Astrocyte of the spinal cord (primary cell): ENCODE measurements around the gene ZRANB1.

Source experiments
- DNase-seq: peaks from one replicate; pipeline ENCODE4 v3.0.0; 2011; ENCODE audit warnings: low read depth, low spot score
- H3K4me3 ChIP-seq: 2 replicates; pipeline ENCODE4 v1.5.1; 2011; ENCODE audit warnings: low read depth, mild to moderate bottlenecking, low read length, moderate library complexity
- in situ Hi-C: cut with HindIII; loops from 2 replicates; pipeline ENCODE4 v1.10.0; 2017; ENCODE audit warnings: low sequenced_read_pairs
- TF ChIP-seq, protein P1 (sequence below): IDR thresholded peaks from 2 replicates; pipeline ENCODE4 v1.5.1; 2012; ENCODE audit warnings: low read depth, mild to moderate bottlenecking, low read length, inconsistent platforms

The ZRANB1 gene

DNA sequence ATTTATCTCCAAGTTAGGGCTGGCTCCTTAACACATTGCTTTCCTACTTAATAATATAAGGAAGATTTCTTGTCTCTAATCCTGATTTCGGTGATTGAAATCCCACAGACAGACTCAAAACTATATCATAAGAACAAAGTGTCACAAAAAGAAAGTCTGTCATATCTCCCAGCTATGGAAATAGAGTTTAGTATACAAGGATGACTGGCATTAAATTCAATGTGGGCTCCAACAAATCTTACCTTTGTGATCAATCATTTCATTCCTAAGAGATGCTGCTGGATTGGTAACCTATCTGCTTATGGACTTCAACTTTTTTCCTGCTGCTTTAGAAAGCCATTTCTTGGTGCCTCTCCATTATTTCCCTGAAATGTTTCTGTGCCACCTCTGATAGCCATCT lies 39.5 kb upstream of the ZRANB1 start:
- TF ChIP-seq, protein P1, sequence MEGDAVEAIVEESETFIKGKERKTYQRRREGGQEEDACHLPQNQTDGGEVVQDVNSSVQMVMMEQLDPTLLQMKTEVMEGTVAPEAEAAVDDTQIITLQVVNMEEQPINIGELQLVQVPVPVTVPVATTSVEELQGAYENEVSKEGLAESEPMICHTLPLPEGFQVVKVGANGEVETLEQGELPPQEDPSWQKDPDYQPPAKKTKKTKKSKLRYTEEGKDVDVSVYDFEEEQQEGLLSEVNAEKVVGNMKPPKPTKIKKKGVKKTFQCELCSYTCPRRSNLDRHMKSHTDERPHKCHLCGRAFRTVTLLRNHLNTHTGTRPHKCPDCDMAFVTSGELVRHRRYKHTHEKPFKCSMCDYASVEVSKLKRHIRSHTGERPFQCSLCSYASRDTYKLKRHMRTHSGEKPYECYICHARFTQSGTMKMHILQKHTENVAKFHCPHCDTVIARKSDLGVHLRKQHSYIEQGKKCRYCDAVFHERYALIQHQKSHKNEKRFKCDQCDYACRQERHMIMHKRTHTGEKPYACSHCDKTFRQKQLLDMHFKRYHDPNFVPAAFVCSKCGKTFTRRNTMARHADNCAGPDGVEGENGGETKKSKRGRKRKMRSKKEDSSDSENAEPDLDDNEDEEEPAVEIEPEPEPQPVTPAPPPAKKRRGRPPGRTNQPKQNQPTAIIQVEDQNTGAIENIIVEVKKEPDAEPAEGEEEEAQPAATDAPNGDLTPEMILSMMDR, result no peak

DNA sequence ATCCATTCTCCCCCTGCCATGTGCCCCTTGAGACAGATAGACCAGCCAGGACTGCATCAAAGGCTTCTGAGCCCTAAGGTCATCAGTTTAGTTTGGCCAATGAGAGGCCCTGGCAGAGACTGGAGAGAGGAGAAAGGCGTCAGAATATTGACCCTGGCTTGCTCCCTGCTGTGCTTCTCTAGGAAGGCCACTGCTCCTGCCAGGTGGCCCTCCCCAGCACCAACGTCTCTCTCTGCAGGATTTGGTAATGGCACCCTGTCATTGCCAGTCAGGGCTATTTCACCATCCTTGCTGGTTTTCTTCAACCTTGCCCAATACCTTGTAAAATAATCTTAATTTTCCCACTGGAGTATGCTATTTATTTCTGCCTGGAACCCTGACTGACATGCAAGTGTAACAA lies 38.8 kb upstream of the ZRANB1 start:
- TF ChIP-seq, protein P1, result no peak
- in situ Hi-C loops, result no loop called here
- no peak overlapping the region for H3K4me3 ChIP-seq
- no peak for DNase-seq

More for the DNA sequence above, 39.5 kb upstream of the ZRANB1 start:
- in situ Hi-C loops, result no loop called here
- no peak for DNase-seq
- no peak overlapping the region for H3K4me3 ChIP-seq

DNA sequence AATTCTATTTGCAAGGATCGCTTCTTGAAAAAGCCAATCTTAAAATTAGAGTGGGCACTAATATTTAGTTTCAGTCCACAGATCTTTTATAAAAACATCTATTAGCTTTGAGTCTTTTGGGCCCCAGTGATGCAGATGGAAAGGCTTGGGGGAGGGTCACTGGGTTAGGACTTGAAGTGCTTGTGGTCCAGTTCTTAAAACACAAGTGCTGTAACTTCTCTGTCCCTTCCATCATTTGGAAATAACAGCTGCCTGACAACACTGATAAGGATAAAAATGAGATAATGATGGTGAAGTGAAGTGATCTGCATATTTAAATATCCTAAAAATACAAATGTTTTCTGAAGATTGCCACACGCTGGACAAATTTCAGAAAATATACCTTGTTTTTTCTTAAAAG lies 37.1 kb upstream of the ZRANB1 start:
- in situ Hi-C loops, result no loop called here
- no peak overlapping the region for H3K4me3 ChIP-seq
- no peak for DNase-seq
- TF ChIP-seq, protein P1, result no peak

DNA sequence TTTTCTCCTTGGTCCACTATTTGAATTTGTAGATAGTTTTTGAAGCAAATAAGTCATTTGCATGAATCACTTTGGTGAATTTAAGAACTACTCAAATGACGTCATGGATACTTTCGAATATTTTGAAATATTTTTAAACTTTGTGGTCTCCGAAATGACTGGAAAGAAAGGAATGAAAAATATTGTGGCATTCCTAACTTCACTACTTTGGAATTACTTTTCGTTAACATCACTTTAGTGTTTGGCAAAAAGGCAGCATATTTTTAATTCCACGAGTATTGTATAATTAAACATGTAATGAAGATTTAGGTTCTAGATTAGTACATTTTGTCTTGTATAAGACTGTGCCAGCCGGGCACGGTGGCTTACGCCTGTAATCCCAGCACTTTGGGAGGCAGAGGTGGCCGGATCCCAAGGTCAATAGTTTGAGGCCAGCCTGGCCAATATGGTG lies 35.3 kb upstream of the ZRANB1 start:
- TF ChIP-seq, protein P1, result no peak
- peak; percentile 91 for DNase-seq
- no peak overlapping the region for H3K4me3 ChIP-seq
- in situ Hi-C loops, result no loop called here

DNA sequence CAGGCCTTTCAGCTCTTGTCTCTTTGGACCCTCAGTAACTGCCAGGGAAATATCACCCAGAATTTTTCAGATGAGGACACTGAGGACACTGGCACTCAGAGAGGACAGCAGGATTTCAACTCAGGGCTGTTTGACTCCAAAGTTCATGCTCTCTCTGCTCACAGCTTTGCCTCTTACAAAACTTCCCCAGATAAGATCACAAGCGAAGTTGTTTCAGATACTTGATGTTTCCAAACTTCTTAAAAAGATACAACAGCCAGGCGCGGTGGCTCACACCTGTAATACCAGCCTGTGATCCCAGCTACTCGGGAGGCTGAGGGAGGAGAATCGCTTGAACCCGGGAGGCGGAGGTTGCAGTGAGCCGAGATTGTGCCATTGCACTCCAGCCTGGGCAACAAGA lies 32.4 kb upstream of the ZRANB1 start:
- DNase-seq, result no peak
- H3K4me3 ChIP-seq, result no peak overlapping the region
- TF ChIP-seq, protein P1, result no peak
- in situ Hi-C loops, result no loop called here

DNA sequence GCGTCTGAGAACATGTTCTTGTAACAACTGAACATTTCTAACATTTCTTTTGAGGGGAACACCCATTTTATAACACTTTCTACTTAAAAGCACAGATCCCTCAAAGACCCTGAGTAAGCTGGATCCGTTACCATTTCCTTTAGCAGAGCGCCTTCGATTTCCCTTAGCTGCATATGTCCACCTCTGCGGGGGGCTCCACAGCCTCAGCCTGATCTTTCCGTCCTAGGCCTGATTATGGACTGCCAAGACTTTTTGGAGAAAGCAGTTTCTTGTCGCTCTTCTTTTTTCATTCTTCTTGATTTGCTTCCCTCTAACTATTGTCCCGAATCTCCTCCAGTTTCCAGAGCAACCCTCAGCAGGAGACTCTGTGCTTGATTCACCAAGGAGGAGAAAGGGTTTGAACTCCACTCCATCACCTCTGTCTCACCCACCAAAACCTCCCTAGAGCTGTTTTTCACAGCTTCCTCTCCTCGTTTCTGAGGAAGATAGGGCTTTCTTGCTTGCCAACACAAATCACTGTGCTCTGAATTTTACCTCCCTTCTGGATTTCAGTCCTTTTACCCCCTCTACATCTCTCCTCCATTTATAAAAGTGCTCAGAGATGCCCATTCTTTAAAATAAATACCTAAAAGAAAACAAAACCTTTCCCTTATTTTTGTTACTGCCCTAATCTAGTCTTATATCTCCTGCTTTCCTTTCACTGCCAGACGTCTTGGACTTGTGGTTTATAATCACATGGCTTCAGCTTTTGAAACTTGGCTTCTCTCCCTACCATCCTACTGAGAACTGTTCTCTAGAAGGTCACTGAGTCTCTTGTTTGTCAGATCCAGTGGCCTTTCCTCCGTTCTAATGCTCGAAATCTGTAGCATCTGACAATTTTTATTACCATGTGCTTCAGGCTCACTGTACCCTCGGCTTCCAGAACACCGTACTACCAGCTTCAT lies 30.5 kb upstream of the ZRANB1 start:
- in situ Hi-C loops, result no loop called here
- TF ChIP-seq, protein P1, result peak; percentile 32
- H3K4me3 ChIP-seq, result no peak overlapping the region
- peak; percentile 78 for DNase-seq
